NCI-H460 (cell line): ENCODE data around the gene DUOX1. TPM values are rescaled to one million over a fixed set of nuclear protein-coding genes. Genes with fewer than 3 reads are reported as not detected.

ENCODE experiments used
- total RNA-seq: library from RNA; depleted of rRNA; stranded (reverse); fragments of >200 nt; shearing (Covaris generic); gene quantifications from 2 replicates; pipeline ENCODE4 v1.2.3, GENCODE V29; 2014; rRNA removed

Gene DUOX1
- total RNA-seq, 1 experiment from 2014 or later, result not detected

Other genes with a start within 250 kb of the DUOX1 start
- not detected in 2 replicates for gene TERB2, start 173.3 kb upstream of the DUOX1 start, total RNA-seq
- gene SORD, start 106.8 kb upstream of the DUOX1 start, total RNA-seq, result 65.1 and 65.5 TPM in 2 replicates
- gene DUOX2, start 15.8 kb upstream of the DUOX1 start, total RNA-seq, result 0.02 TPM in 1 of 2 replicates, not detected in the other
- not detected in 2 replicates for gene DUOXA2, start 15.7 kb upstream of the DUOX1 start, total RNA-seq
- 0.97 and 0.98 TPM in 2 replicates for gene DUOXA1, start 115 bp upstream of the DUOX1 start, total RNA-seq
- gene SHF, start 58.0 kb downstream of the DUOX1 start, total RNA-seq, result 1.4 and 3.1 TPM in 2 replicates
- not detected in 2 replicates for gene SLC28A2, start 122.2 kb downstream of the DUOX1 start, total RNA-seq
- 0.25 and 0.78 TPM in 2 replicates for gene GATM, start 248.6 kb downstream of the DUOX1 start, total RNA-seq